Osteocyte (in vitro differentiated cells): ENCODE data around the gene BAIAP3. TPM values are rescaled to one million over a fixed set of nuclear protein-coding genes. Genes with fewer than 3 reads are reported as not detected.

Experiments
- DNase-seq: peaks from one replicate; pipeline ENCODE4 v3.0.0; 2021; ENCODE audit warnings: mixed read lengths; ENCODE audit not compliant: unreplicated experiment; ENCODE audit errors: extremely low spot score
- H3K27ac Mint-ChIP-seq: one replicate; pipeline ENCODE4 v1.8.0; 2021; ENCODE audit warnings: mild to moderate bottlenecking, mixed read lengths; ENCODE audit not compliant: unreplicated experiment
- H3K27me3 Mint-ChIP-seq: one replicate; pipeline ENCODE4 v1.8.0; 2021; ENCODE audit warnings: mixed read lengths; ENCODE audit not compliant: unreplicated experiment
- H3K36me3 Mint-ChIP-seq: one replicate; pipeline ENCODE4 v1.8.0; 2021; ENCODE audit warnings: mixed read lengths; ENCODE audit not compliant: unreplicated experiment
- H3K4me1 Mint-ChIP-seq: one replicate; pipeline ENCODE4 v1.8.0; 2021; ENCODE audit warnings: mixed read lengths; ENCODE audit not compliant: unreplicated experiment
- H3K4me3 Mint-ChIP-seq: one replicate; pipeline ENCODE4 v1.8.0; 2021; ENCODE audit warnings: mild to moderate bottlenecking, moderate library complexity, mixed read lengths; ENCODE audit not compliant: unreplicated experiment
- H3K9me3 Mint-ChIP-seq: one replicate; pipeline ENCODE4 v1.8.0; 2021; ENCODE audit warnings: mixed read lengths; ENCODE audit not compliant: unreplicated experiment
- CTCF ChIP-seq: fragments of 200-600 bp; sonication (generic); IDR thresholded peaks from 2 replicates; pipeline ENCODE4 v1.5.0; 2021; ENCODE audit warnings: antibody characterized with exemption, mild to moderate bottlenecking, moderate library complexity
- total RNA-seq: library from RNA; stranded (reverse); gene quantifications from 2 replicates; pipeline ENCODE4 v1.2.1, GENCODE V29; 2021

BAIAP3 gene
- total RNA-seq, 1 donor from 2014 or later, result 0.48 TPM

GRCh38 chr16:1397779-1398178, 64.3 kb downstream of the BAIAP3 start:
- TF ChIP-seq CTCF, result no peak
- H3K27me3 Mint-ChIP-seq, result no peaks in the 10 kb centered on the region
- H3K4me1 Mint-ChIP-seq, result no peaks in the 10 kb centered on the region
- no peak for DNase-seq
- peaks cover 33% of the 10 kb centered on the region for H3K36me3 Mint-ChIP-seq
- H3K27ac Mint-ChIP-seq, result no peak overlapping the region
- H3K9me3 Mint-ChIP-seq, result no peaks in the 10 kb centered on the region
- H3K4me3 Mint-ChIP-seq, result no peak overlapping the region

- no peaks in the 10 kb centered on the region for H3K27me3 Mint-ChIP-seq
- H3K36me3 Mint-ChIP-seq, result peaks cover 32% of the 10 kb centered on the region
- no peak overlapping the region for H3K4me3 Mint-ChIP-seq
- no peaks in the 10 kb centered on the region for H3K9me3 Mint-ChIP-seq
- DNase-seq, result no peak
- no peak overlapping the region for H3K27ac Mint-ChIP-seq
- no peak for TF ChIP-seq CTCF
- H3K4me1 Mint-ChIP-seq, result no peaks in the 10 kb centered on the region
These were observed 64.9 kb downstream of the BAIAP3 start for GRCh38 chr16:1398351-1398750.

Other genes with a start within 250 kb of the BAIAP3 start
- not detected in 2 replicates for gene C1QTNF8, start 237.4 kb upstream of the BAIAP3 start, total RNA-seq
- 21.2 and 21.3 TPM in 2 replicates for gene CACNA1H, start 180.5 kb upstream of the BAIAP3 start, total RNA-seq
- gene TPSG1, start 108.4 kb upstream of the BAIAP3 start, total RNA-seq, result not detected in 2 replicates
- gene TPSB2, start 103.5 kb upstream of the BAIAP3 start, total RNA-seq, result not detected in 2 replicates
- not detected in 2 replicates for gene TPSAB1, start 92.9 kb upstream of the BAIAP3 start, total RNA-seq
- gene TPSD1, start 77.6 kb upstream of the BAIAP3 start, total RNA-seq, result not detected in 2 replicates
- gene UBE2I, start 24.0 kb upstream of the BAIAP3 start, total RNA-seq, result 118 and 131 TPM in 2 replicates
- gene TSR3, start 18.2 kb downstream of the BAIAP3 start, total RNA-seq, result 58.0 and 59.2 TPM in 2 replicates
- 92.4 and 94.3 TPM in 2 replicates for gene GNPTG, start 18.3 kb downstream of the BAIAP3 start, total RNA-seq
- gene UNKL, start 81.1 kb downstream of the BAIAP3 start, total RNA-seq, result 28.4 and 34.4 TPM in 2 replicates
- gene UQCC4, start 87.1 kb downstream of the BAIAP3 start, total RNA-seq, result 9.7 and 10.1 TPM in 2 replicates
- not detected in 2 replicates for gene PERCC1, start 97.4 kb downstream of the BAIAP3 start, total RNA-seq
- 1.0 and 2.5 TPM in 2 replicates for gene CCDC154, start 110.9 kb downstream of the BAIAP3 start, total RNA-seq
- gene CLCN7, start 141.4 kb downstream of the BAIAP3 start, total RNA-seq, result 177 and 179 TPM in 2 replicates
- gene PTX4, start 155.3 kb downstream of the BAIAP3 start, total RNA-seq, result not detected in 2 replicates
- 35.7 and 37.8 TPM in 2 replicates for gene TELO2, start 159.7 kb downstream of the BAIAP3 start, total RNA-seq
- 13.5 and 14.5 TPM in 2 replicates for gene TMEM204, start 200.0 kb downstream of the BAIAP3 start, total RNA-seq